IPS DF 19.7 (cell line): ENCODE measurements around the gene NINL.
"Not testable (repeated sequence)": the region's sequence is repeated elsewhere in the genome, so short reads cannot be mapped to it uniquely, and the experiment has no call there.

Experiments used
- DNase-seq: peaks from one replicate; pipeline ENCODE4 v3.0.0-alpha.2; 2013; ENCODE audit warnings: low read depth, low spot score

The NINL gene

GRCh38 chr20:25584905-25585704 lies at the start of gene NINL:
TSS of gene NINL (minus strand) at chr20:25585531. CDS start at chr20:25526587, 58,944 bp downstream.
- DNase-seq: peak; percentile 25

DNA sequence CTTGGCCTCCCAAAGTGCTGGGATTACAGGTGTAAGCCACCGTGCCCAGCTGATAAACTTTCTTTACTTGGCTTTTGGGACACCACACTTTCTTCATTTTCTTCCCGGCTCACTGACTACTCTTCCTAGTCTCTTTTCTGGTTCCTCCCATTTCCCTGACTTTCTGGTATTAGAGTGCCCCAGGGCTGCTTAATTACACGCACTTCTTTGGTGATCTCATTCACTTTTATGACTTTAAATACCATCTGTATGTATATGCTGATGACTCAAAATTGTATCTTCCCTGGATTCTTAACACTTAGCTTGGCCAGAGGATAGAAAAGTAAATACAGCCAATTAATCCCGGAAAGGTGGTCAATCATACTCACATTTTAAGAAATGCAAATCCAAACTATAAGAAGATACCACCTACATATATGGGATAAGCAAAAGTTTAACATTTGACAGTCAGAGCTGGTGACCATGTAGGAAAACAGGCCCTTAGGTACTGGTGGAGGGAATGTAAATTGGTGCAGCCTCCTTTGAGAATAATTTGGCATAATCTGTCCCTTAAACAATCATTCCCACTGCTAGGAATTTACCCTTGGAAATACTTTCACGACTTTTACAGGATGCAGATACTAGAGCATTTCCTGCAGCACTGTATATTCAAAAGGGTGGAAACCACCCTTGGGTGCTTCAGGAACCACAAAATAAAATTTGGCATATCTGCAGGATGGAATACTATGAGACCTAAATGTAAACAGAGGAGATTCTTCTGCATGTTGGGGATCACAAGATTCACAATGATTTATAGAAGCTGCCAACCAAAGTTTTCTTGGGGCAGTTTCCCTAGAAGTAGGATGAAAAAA lies 47.8 kb upstream of the NINL start:
- no peak for DNase-seq

DNA sequence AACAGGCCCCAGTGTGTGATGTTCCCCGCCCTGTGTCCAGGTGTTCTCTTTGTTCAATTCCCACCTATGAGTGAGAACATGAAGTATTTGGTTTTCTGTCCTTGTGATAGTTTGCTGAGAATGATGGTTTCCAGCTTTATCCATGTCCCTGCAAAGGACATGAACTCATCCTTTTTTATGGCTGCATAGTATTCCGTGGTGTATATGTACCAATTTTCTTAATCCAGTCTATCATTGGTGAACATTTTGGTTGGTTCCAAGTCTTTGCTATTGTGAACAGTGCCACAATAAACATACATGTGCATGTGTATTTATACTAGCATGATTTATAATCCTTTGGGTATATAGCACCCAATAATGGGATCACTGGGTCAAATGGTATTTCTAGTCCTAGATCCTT lies 45.3 kb upstream of the NINL start:
- not testable (repeated sequence) for DNase-seq

DNA sequence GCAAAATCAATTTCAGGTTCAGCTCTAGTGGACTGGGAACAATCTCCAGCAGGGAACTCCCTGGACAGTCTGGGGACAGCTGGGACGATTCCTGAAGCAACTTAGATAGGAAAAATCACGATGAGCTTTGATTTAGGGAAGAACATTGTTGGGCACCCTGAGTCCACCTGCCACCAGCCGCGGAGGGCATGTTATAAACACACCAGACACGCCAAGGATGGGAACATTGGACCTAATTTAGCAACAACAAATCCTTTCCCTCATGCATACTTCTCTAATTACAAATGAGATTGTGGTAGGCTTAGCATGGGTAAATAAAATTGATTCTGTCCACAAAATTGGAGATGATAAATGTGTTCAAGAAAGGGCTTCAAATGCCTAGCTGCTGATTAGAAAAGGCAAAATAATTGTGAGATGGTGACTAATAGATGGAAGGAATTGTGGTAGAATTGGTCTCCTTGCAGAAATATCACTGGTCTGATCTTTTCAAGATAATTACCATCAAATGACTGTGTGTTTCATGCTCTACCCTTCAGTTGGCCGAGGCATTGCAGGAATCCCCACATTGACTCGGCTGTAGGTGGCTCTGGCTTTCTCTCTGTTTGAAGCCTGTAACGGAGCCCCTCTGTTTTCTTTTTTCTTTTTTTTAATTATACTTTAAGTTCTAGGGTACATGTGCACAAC lies 44.6 kb upstream of the NINL start:
- no peak for DNase-seq

DNA sequence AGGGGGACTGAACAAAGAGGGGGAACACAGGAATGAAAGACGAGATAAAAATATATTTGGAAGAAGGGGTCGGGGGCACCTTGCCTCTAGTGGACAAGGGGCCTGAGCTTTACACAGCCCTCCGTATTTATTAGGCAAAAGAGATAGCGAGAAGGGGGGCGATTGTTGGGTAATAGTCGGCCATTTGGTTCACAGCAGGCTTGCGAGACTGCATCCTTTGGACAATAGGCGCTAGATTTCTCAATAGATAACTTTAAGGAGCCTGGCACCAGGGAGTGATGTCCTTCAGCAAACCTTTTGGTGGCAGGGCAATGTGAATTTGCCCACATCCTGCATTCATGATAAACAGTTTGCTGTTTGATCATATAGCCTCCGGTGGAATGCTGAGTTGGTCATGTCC lies 41.4 kb upstream of the NINL start:
- no peak for DNase-seq

GRCh38 chr20:25624500-25624939 lies 39.2 kb upstream of the NINL start:
- no peak for DNase-seq

DNA sequence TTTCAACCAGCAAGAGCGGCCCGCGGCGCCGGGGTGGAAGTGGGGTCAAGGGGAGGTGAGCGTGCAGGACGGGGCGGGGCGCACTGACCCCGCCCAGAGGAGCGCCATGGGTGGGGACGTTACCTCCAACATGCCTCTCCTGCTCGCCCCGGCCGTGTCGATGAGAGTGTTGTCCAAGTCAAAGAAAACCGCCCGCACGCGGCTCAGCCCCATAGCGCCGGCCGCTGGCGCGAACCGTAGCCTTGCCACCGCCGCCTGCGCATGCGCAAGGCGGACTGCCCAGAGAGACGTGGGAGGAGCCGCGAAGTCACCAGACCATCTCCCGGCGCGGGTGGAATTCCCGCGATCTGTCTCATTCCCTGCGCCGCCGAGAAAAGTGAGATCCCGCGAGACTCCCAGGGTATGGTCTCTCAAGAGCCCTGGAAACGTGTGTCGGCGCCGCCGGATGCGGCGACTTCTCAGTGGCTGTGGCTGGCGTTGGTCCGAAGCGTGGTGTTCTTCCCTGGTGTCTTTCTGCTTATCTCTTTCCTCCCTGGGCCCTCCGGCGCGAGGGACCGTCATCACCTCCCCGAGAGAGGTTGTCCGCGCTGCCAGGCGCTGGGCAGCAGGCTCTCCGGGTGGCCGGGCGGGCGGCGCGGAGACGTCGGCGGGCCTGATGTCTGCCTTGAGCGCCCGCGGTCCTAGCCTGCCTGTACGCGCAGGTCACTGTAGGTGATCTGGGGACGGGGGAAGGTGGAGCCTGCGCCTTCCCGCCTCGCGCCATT lies 38.6 kb upstream of the NINL start, which contains the start of gene NANP:
Gene NANP (minus strand): TSS at position 279 of the 764 bp plus-strand sequence. CDS start 66 bp downstream, at position 213.
- DNase-seq: peak; percentile 83

GRCh38 chr20:25623225-25623735 lies 37.9 kb upstream of the NINL start:
- DNase-seq: no peak

GRCh38 chr20:25622450-25623224 lies 37.3 kb upstream of the NINL start:
- DNase-seq: no peak

DNA sequence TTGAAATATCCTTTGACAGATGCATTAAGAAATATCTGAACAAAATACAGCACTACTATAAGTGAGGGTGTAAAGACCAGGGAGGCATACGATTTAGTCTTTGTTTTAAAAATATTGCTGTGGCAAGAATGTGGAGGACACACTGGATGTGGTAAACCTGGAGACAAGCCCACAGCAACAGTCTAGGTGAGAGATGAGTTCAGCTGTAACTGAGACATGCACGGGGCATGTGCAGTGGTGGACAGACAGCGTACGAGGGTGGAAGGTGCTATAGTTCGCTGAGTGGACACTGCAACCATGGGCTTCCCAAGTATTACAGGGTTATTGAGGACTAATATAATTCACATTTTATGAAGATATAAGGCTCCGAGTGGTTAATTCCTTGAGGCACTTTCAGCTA lies 36.7 kb upstream of the NINL start:
- DNase-seq: no peak

DNA sequence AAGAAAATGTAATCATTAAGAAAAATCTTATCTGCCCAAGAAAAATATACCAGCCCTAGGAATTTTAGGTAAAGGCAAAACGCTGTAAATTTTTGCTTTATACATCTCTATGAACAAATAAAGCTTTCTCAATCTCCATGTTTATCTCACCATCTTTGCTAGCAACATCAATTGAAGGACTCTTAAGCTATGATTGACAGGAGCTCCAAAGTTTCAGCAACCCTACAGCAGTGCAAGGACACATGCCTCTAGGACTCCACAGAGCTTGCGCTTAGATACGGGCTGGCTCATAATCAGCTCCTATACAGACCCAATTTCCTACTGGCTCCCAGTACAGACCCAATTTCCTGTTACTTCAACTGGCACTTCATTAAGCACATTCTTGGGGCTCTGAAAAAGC lies 34.2 kb upstream of the NINL start:
- DNase-seq: no peak

- DNase-seq: no peak
These were observed 23.4 kb upstream of the NINL start for GRCh38 chr20:25608774-25609173.

GRCh38 chr20:25606094-25606695 lies 20.9 kb upstream of the NINL start:
- no peak for DNase-seq

DNA sequence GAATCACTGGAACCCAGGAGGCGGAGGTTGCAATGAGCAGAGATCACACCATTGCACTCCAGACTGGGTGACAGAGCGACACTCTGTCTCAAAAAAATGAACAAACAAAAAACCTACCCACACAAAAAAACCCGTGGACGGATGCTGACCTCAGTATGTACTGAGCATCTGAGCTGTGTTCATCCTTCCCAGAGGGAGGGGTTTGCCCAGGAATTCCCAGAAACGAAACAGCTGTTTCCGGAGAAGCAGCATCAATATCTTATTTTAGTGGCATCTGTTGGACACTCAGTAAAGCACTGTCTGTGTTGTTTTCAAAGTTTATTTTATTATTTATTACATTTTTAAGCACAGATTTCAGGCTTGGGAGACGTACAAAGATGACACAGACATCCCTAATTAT lies 19.8 kb upstream of the NINL start:
- no peak for DNase-seq

GRCh38 chr20:25604611-25605010 lies 19.3 kb upstream of the NINL start:
- DNase-seq: no peak

GRCh38 chr20:25602914-25603309 lies 17.6 kb upstream of the NINL start:
- not testable (repeated sequence) for DNase-seq

GRCh38 chr20:25602191-25602913 lies 17.0 kb upstream of the NINL start:
- not testable (repeated sequence) for DNase-seq

GRCh38 chr20:25601659-25602058 lies 16.3 kb upstream of the NINL start:
- DNase-seq: no peak

GRCh38 chr20:25600632-25601031 lies 15.3 kb upstream of the NINL start:
- no peak for DNase-seq
